Choroid plexus epithelial cell (primary cell): ENCODE results near the gene RET.

ENCODE experiments used
- DNase-seq: peaks from one replicate; pipeline ENCODE4 v3.0.0-alpha.2; 2010; ENCODE audit warnings: low read depth
- H3K4me3 ChIP-seq: 2 replicates; pipeline ENCODE4 v1.5.1; 2011; ENCODE audit warnings: low read depth, mild to moderate bottlenecking, control low read depth, low read length, moderate library complexity
- CTCF ChIP-seq: conservative IDR thresholded peaks from 2 replicates; pipeline ENCODE4 v1.5.1; 2011; ENCODE audit warnings: low read depth, mild to moderate bottlenecking, control low read depth, inconsistent platforms, low read length, moderate library complexity

Gene RET

GRCh38 chr10:43050011-43050410, 26.9 kb upstream of the RET start:
- TF ChIP-seq CTCF, result no peak
- no peak overlapping the region for H3K4me3 ChIP-seq
- DNase-seq, result no peak

DNA sequence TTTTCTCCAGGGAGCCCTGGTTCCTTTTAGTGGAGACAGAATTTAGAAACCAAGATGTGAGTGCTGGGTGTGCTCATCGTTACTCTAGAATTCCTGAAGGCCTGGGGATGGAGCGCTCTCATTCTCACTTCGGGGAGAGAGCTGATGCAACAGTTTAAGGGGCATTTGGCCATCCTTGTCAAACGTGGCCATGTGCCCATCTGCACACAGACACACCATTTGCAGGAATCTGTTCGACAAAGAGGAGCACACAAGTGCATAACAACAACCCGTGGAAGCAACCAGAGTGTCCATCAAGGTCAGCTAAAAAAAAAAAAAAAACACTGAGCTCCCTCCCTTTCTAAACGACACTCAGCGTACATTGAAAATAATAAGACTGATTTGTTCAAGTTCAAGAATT, 23.0 kb upstream of the RET start:
- no peak for TF ChIP-seq CTCF
- no peak overlapping the region for H3K4me3 ChIP-seq
- no peak for DNase-seq

DNA sequence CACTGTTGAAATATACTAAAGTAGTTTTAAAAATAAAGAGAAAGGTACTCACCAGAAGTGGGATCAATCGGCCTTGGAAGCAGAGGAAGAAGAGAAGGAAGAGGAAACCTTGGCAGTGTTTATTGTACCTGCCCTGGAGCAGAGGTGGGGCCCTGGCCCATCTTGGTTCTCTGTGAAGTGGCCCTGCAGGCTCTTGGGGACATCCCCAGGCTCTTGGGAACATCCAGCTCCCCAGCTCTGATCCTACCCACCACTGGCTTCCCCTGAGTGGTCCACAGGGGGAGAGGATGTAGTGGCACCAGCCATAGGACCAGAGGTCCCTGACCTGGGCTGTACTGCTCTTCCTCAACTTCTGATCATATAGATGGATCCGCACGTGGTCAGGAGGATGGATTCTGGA, 22.3 kb upstream of the RET start:
- H3K4me3 ChIP-seq, result no peak overlapping the region
- no peak for DNase-seq
- no peak for TF ChIP-seq CTCF

DNA sequence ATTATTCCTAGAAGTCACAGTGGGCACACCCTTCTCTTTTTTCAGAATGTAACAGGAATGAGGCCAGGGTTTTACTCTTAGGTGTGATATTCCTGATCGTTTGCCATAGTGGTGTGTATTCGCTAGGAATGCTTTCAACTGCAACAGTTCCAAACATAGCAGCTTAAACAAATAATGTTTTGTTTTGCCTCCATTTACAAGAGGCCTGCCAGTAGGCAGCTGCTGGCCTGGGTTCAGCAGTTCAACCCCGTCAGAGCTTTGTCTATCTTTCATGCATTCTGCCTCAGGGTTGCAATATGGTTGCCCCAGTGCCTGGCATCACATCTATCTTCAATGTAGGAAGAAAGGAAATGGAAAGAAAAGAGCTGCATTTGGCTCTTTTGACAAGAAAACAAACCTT, 21.7 kb upstream of the RET start:
- H3K4me3 ChIP-seq, result no peak overlapping the region
- no peak for DNase-seq
- no peak for TF ChIP-seq CTCF

GRCh38 chr10:43055991-43056567, 20.8 kb upstream of the RET start:
- no peak for DNase-seq
- no peak overlapping the region for H3K4me3 ChIP-seq
- no peak for TF ChIP-seq CTCF

DNA sequence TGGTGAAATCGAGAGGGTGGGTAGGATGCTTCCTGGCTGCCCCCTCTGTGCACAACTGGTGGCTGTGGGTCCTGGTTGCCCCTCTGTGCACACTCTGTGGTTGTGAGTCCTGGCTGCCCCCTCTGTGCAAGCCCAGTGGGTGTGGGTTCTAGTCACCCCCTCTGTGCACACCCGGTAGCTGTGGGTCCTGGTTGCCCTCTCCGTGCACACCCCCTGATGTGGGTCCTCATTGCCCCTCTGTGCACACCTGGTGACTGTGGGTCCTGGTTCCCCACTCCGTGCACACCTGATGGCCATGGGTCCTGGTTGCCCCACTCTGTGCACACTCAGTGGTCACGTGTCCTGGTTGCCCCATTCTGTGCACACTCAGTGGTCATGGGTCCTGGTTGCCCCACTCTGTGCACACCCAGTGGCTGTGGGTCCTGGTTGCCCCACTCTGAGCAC, 20.3 kb upstream of the RET start:
- no peak overlapping the region for H3K4me3 ChIP-seq
- no peak for TF ChIP-seq CTCF
- no peak for DNase-seq

GRCh38 chr10:43057231-43057711, 19.6 kb upstream of the RET start:
- no peak for DNase-seq
- H3K4me3 ChIP-seq, result no peak overlapping the region
- TF ChIP-seq CTCF, result no peak
